ENCODE results near the gene PLCD3.

The PLCD3 gene

GRCh38 chr17:45063198-45063597, 69.1 kb downstream of the PLCD3 start:
- no peak for ATAC-seq (ENCODE audit: low read depth)
- no peaks in the 10 kb centered on the region for H3K9me3 ChIP-seq (ENCODE audit: severe bottlenecking)
- peaks cover 7% of the 10 kb centered on the region for H3K4me1 ChIP-seq (ENCODE audit: insufficient read depth, poor library complexity, severe bottlenecking)
- no peak for DNase-seq (ENCODE audit: low spot score)
- peaks cover 57% of the 10 kb centered on the region for H3K36me3 ChIP-seq (ENCODE audit: low read depth)
- no peak overlapping the region for H3K27ac ChIP-seq (ENCODE audit: poor library complexity, severe bottlenecking)
- no peak overlapping the region for H3K4me3 ChIP-seq (ENCODE audit: severe bottlenecking)
- H3K27me3 ChIP-seq (ENCODE audit: insufficient read depth, poor library complexity, severe bottlenecking) = no peaks in the 10 kb centered on the region
- no peak for TF ChIP-seq CTCF (IDR thresholded peaks at IDR 0.05; ENCODE audit: poor library complexity, severe bottlenecking)

- H3K4me3 ChIP-seq (ENCODE audit: severe bottlenecking) = peak overlapping the region; percentile 78
- DNase-seq (ENCODE audit: low spot score) = no peak
- H3K4me1 ChIP-seq (ENCODE audit: insufficient read depth, poor library complexity, severe bottlenecking) = peaks cover 7% of the 10 kb centered on the region
- H3K36me3 ChIP-seq (ENCODE audit: low read depth) = peaks cover 42% of the 10 kb centered on the region
- H3K27me3 ChIP-seq (ENCODE audit: insufficient read depth, poor library complexity, severe bottlenecking) = no peaks in the 10 kb centered on the region
- TF ChIP-seq CTCF (IDR thresholded peaks at IDR 0.05; ENCODE audit: poor library complexity, severe bottlenecking) = no peak
- peak overlapping the region; percentile 48 for H3K27ac ChIP-seq (ENCODE audit: poor library complexity, severe bottlenecking)
- no peaks in the 10 kb centered on the region for H3K9me3 ChIP-seq (ENCODE audit: severe bottlenecking)
- no peak for ATAC-seq (ENCODE audit: low read depth)
Observed at GRCh38 chr17:45061606-45062205, 70.6 kb downstream of the PLCD3 start.

- DNase-seq (ENCODE audit: low spot score) = peak; percentile 98
- H3K4me3 ChIP-seq (ENCODE audit: severe bottlenecking) = peak within 1 kb of the TSS; percentile 78
- no peaks in the 10 kb centered on the region for H3K9me3 ChIP-seq (ENCODE audit: severe bottlenecking)
- peaks cover 35% of the 10 kb centered on the region for H3K36me3 ChIP-seq (ENCODE audit: low read depth)
- peaks cover 7% of the 10 kb centered on the region for H3K4me1 ChIP-seq (ENCODE audit: insufficient read depth, poor library complexity, severe bottlenecking)
- no peak for TF ChIP-seq CTCF (IDR thresholded peaks at IDR 0.05; ENCODE audit: poor library complexity, severe bottlenecking)
- H3K27ac ChIP-seq (ENCODE audit: poor library complexity, severe bottlenecking) = peak within 1 kb of the TSS; percentile 48
- peak; percentile 91 for ATAC-seq (ENCODE audit: low read depth)
- no peaks in the 10 kb centered on the region for H3K27me3 ChIP-seq (ENCODE audit: insufficient read depth, poor library complexity, severe bottlenecking)
Observed at GRCh38 chr17:45060797-45061605, 71.3 kb downstream of the PLCD3 start, which contains the start of gene NMT1. Gene NMT1, plus strand, starts transcription at chr17:45061317. Its CDS starts 13 bp downstream, at chr17:45061330.

- DNase-seq (ENCODE audit: low spot score) (no peak), ATAC-seq (ENCODE audit: low read depth) (no peak)
- H3K4me3 ChIP-seq (ENCODE audit: severe bottlenecking) = peak overlapping the region; percentile 78
- no peak for TF ChIP-seq CTCF (IDR thresholded peaks at IDR 0.05; ENCODE audit: poor library complexity, severe bottlenecking)
- peaks cover 7% of the 10 kb centered on the region for H3K4me1 ChIP-seq (ENCODE audit: insufficient read depth, poor library complexity, severe bottlenecking)
- H3K27ac ChIP-seq (ENCODE audit: poor library complexity, severe bottlenecking) = peak overlapping the region; percentile 48
- peaks cover 34% of the 10 kb centered on the region for H3K36me3 ChIP-seq (ENCODE audit: low read depth)
- no peaks in the 10 kb centered on the region for H3K27me3 ChIP-seq (ENCODE audit: insufficient read depth, poor library complexity, severe bottlenecking)
- H3K9me3 ChIP-seq (ENCODE audit: severe bottlenecking) = no peaks in the 10 kb centered on the region
Observed at GRCh38 chr17:45060382-45060796, 71.9 kb downstream of the PLCD3 start.

All from RWPE2 (cell line).